NCI-H2081 treated with DMSO at 0.1 percent for 48 hours (cell line): ENCODE data around the gene THSD7A.

Experiments
- DNase-seq: peaks from one replicate; lab custom pipeline; 2025; lab: John Stamatoyannopoulos, UW

The THSD7A gene

GRCh38 chr7:11410656-11411644, 421.0 kb downstream of the THSD7A start:
- DNase-seq = no peak

GRCh38 chr7:11404355-11404754, 427.6 kb downstream of the THSD7A start:
- no peak for DNase-seq

- DNase-seq = no peak
These were observed 428.2 kb downstream of the THSD7A start for GRCh38 chr7:11403781-11404180.

- DNase-seq = no peak
These were observed 437.6 kb downstream of the THSD7A start for GRCh38 chr7:11394438-11394837.

GRCh38 chr7:11379641-11380040, 452.4 kb downstream of the THSD7A start:
- DNase-seq = no peak

GRCh38 chr7:11376529-11376928, 455.5 kb downstream of the THSD7A start:
- no peak for DNase-seq

- no peak for DNase-seq
These were observed 457.4 kb downstream of the THSD7A start for GRCh38 chr7:11374629-11375028.

- no peak for DNase-seq
These were observed 458.4 kb downstream of the THSD7A start for GRCh38 chr7:11373546-11374142.

- DNase-seq = no peak
These were observed 462.3 kb downstream of the THSD7A start for GRCh38 chr7:11369696-11370095.

- no peak for DNase-seq
These were observed 465.9 kb downstream of the THSD7A start for GRCh38 chr7:11366118-11366517.

- DNase-seq = no peak
These were observed 473.4 kb downstream of the THSD7A start for GRCh38 chr7:11358637-11359036.

GRCh38 chr7:11355399-11356005, 476.5 kb downstream of the THSD7A start:
- no peak for DNase-seq

- DNase-seq = no peak
These were observed 485.7 kb downstream of the THSD7A start for GRCh38 chr7:11346302-11346701.

GRCh38 chr7:11345621-11346020, 486.4 kb downstream of the THSD7A start:
- DNase-seq = no peak

- no peak for DNase-seq
These were observed 488.1 kb downstream of the THSD7A start for GRCh38 chr7:11343818-11344413.

GRCh38 chr7:11343136-11343535, 488.9 kb downstream of the THSD7A start:
- no peak for DNase-seq

GRCh38 chr7:11341285-11341944, 490.6 kb downstream of the THSD7A start:
- DNase-seq = peak; percentile 15

- DNase-seq = no peak
These were observed 495.6 kb downstream of the THSD7A start for GRCh38 chr7:11336432-11336831.

GRCh38 chr7:11335947-11336346, 496.1 kb downstream of the THSD7A start:
- DNase-seq = no peak

- DNase-seq = no peak
These were observed 499.2 kb downstream of the THSD7A start for GRCh38 chr7:11332865-11333228.

GRCh38 chr7:11332186-11332864, 499.7 kb downstream of the THSD7A start:
- no peak for DNase-seq
